HG02938 (cell line): ENCODE measurements around the gene MID1.

ENCODE experiments used
- ATAC-seq: cut with Tn5 transposase; IDR thresholded peaks from one replicate; pipeline ENCODE4 v1.9.1; 2021; ENCODE audit warnings: mild to moderate bottlenecking, moderate library complexity; ENCODE audit not compliant: unreplicated experiment

MID1 gene

DNA sequence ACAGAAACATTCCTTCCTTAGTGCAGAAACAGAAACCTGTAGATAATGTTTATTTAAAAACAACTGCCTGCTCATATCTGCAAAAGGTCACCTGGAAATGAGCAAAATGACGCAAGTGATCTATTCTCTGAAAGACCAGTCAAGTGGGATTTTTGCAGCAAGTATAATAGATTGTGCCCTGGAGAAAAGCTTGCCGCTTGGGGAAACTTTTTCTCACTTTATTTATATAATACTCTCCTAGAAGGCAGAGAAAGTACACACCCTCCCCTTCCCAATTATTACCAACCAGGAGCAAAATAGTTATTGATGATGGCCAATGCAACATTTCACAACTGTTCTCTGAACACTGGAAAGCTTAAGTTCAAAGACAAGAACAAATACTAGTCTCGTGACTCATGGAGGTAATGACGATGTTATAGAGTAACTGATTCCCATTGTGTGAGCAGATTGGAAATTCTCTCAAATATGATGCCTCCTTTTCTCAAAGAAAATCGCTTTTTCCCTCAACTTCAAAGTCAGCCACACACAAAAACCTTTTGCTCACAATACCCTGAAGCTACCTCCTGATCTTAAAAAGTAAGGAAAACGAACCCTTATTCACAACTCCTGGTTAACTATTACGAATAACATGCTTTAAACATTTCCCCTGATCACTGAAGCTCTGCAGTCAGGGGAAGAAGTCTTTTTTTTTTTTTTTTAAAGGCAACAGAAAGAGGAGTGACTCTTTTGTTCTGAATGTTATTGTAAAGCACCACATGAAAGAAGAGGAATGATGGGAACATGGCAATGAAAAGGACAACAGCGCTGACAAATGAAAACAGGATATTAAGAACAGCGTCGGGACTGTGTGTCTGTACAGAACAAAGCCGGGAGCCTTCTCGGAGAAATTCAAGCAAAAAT lies 41.0 kb downstream of the MID1 start:
- no peak for ATAC-seq

DNA sequence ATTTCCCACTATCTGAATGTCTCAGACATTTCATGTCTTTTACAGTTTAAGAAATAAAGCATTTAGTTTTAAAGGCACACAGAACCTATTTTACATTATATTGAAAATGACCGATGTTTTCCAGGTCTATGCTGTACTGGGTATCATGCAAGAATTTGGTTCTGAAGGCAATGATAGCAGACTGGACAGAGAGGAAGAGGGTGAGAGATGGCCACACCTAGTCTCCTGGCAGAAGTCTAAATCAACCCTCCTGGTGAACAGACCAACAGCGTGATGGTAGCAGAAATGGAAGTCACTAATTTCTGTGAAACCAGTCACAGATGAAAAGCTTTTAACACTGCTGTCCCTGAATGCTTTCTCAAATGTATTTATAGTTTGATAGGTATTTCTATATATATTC lies 41.9 kb downstream of the MID1 start:
- no peak for ATAC-seq

DNA sequence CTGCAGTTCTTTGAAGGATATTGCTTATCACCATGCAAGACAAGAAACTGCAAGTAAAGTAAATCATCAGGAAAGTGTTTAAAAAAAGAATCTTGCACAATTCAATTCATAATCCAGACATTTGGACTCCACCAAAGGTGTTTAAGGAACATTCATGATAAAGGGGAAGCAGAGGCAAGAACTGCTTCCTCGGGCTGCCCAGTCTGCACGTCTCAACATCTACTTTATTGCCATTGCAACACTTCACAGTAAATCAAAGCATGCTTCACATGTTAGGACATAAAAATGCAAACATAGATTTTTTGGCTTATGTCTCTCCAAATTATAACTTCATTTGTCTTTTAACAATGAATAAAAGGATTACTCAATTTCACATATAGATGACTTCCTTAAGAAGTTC lies 42.5 kb downstream of the MID1 start:
- ATAC-seq, result no peak

DNA sequence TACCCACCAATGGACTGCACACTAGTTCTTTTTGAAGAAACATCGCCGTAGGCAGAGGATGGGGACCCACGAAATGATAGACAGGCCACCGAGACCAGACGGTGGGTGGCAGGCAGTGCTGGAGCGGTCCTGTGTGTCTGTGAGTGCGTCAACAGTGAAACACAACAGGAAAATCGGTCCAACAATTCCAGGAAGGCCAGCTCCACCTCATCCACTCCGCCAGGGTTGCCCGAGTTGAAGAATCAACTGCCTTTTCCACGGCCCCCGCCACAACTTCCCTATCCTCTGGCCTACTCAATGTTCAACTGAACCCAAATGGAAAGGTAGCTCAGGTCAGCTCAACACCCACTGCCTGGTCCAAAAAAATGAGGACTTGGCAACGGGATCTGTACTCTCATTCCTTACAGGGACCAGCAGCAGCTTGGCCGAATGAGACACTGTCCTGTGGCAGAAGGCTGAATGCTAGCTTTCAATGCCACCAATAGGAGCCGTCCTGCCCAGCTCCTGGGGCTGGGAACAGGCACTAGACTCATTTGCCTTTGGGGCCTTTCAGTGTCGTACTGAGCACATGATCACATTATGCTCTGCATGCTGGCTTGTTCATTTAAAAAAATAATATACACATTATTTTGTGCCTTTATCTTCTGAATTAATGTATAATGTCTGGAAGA lies 43.5 kb downstream of the MID1 start:
- no peak for ATAC-seq

DNA sequence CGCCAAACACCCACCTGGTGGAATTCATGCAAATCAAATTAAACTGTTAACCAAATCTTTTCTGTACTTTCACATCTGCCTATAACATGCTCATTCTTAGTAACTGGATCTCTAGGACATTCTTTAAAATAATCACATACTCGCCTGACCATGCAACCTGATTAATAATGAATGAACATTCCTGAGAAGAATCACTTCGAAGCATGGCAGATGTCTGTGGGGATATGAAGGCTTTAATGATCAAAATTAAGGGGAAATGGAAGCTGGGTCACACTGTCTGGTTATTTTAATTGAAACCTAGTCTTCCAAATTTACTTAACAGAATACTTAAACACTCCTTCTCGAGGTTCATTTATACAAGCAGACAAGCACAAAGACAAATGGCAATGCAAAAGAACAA lies 44.2 kb downstream of the MID1 start:
- ATAC-seq, result no peak

DNA sequence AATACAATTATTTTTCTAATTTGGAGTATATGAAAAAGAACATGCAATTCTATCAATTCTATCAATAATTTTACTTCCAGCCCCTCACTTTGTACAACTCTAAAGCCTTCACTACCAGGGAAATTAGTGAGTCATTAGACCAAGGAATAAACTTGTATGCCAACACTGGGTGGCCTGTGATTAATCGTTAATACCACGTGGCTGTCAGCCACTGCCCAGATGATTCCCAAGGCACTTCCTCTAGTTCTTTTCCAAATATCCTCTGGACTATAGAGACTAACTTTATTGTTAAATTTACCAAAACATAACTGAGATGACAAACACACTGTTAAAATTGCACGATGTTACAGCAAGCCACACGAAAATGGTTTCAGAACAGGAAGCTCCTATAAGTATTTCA lies 45.7 kb downstream of the MID1 start:
- ATAC-seq, result no peak

DNA sequence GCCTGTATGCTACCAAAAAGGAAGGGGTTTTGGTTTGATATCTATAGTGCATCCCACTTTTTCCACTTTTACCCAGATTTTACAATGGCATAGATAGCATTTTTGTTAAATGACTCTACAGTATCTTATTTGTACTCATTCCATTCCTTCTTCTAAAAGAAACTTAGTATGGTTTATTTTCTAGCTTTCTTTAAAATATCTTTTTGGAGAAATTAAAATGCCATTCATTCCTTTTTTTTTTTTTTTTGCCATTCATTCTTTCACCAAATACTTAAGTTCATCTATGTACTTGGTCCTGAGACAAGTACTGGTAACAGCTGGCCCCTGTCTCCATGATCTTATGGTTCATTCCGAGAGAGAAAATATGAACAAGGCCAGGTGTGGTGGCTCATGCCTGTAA lies 49.1 kb downstream of the MID1 start:
- no peak for ATAC-seq

DNA sequence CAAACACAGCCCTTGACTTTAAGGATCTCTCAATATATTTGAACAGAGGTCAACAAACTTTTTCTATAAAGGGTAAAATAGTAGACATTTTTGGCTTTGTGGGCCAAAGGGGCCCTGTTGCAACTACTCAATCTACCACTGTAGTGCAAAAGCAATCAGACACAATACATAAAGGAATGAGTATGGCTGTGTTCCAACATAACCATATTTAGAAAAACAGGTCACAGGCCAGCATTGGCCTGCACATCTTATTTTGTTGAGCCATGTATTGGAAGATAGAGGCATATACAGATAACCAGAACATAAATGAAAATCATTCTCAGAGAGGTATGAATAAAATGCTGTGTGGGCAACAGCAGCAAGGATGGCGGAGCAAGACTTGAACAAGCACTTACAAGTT lies 49.8 kb downstream of the MID1 start:
- ATAC-seq, result no peak

DNA sequence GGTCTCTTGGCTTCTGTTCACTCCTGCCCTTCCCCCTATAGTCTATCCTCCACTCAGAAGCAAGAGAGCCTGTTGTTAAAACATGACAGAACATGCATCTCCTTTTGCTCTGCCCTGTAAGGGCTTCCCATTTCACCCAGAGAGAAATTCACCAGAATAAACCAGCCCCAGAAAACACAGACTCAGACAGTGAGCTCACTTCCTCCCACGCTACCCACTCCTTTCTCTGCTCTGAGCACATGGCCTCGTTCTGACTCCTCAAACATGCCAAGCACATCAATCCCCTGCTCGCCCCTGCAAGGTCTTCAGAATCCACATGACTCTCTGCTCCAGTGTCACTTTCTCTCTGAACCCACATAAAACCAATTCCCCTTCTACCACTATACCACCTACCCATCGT lies 50.4 kb downstream of the MID1 start:
- no peak for ATAC-seq

DNA sequence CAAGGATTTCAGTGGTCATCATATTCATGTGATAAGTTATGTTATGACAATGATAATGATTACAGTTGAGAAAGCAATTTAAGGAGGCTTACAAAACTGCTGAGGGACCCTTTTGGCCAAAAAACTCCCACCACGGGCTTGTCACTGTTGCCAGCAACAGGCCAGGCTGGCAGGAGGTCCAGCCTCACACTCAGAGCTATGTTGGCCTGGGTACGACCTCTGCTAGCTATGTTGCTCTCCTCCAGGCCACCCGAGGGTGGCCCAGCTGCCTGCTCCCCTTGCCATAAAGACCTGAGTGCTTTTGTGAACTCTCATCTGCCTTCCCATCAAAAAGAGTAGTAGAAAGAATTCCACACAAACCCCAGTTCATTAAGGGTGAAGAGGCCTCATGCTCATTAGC lies 52.0 kb downstream of the MID1 start:
- no peak for ATAC-seq

DNA sequence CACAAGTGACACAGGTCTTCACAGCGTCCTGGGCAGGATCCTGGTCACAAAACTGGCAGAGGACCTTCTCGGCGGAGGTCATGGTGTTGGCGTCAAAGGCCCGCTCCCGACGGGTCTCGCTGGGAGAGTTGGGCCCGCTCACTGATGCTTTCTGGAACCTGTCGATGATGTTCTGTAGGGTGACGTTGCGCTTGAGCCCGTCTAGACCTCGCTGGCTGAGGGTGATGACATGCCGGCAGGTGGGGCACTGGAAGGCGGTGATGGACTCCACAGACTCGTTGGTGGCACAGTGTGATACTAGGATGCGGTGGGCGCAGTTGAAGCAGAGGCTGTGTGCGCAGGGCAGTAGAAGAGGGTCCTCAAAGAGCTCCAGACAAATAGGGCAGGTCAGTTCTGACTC lies 53.2 kb downstream of the MID1 start:
- no peak for ATAC-seq

DNA sequence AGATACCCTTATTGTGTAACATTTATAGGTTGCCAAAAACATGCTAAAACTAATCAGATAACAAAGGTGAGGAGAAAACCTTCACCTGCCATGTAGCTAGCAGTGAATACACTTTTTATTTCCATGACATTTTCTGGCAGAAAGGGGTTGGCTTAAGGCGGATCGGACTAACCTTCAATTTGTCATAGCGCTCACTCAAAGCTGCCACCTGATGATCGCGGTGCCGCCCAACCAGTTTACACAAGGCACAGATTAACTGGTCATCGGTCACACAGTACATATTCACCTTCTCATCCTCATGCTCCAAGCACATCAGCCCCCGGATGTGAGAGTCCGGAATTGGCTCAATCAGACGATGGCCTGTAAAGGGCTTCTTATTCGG lies 53.7 kb downstream of the MID1 start:
- ATAC-seq, result no peak

DNA sequence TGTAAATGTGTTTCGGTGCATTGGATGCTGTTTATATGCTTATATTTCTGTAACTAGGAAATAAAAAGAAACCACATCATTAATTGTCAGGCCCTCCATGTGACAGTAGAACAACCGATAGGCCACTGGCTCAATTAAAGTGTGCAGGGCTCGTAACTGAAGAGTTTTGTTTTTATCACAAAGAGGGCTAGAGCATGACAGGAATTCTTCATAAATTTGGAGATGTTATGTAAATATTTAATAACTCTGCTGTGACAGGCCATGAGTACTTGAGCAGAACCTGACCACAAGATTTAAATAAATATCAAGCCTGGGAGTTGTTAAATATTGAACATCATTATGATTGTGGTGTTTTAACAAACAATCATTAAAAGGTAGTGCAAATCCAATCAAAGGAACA lies 55.9 kb downstream of the MID1 start:
- ATAC-seq, result no peak

DNA sequence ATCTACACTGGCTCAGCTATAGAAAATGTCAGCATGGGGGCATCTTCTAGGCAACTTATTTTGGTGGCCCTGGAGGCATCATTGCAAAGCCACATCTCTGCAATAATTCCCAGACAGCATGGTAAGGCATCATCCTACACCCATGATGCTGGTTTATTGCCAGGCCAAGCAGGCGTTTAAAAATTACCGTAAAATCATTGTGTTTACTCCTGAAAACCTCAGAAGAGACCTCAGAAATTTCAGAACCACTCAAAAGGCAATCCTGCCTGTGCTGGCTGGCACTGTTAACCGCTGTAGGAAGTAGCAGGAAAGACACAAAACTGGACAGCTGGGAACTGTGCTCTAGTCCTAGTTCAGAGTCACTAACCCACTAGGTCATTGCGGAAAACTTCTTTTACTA lies 63.2 kb downstream of the MID1 start:
- ATAC-seq, result no peak

DNA sequence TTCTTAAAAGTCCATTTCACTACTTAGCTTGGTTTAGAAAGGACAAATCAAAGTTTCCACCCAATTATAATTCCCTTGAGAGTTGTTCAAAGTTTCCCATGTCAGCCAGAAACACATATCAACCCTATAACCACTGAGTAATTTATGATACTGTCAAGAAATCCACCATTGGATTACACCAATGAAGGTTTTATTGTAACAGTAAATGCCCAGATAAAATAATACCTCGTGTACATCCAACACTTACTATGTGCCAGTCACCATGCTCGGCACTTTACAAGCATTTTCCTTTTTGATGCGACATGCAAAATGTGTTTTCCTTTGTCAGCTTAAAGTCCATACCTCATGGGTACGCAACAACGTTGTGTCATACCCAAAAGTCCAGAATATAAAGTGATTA lies 64.0 kb downstream of the MID1 start:
- ATAC-seq, result no peak

DNA sequence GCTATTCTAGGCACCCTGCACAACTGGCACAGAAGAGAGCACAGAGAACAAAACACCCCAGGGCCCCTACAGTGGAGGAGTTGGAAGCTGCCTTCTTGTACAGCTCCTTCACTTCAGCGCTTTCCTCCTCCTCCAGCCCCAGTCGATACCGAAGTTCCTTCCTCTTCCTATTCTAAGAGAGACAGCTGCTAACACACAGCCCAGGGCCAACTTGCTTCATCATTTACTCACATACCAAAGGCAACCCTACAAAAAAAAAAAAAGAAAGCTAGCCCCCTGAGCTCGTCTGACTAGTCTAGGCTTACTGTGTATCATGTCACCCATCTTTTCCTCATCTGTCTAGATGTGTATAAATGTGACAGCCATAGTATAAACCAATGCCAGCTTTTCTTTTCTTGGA lies 64.5 kb downstream of the MID1 start:
- ATAC-seq, result no peak

DNA sequence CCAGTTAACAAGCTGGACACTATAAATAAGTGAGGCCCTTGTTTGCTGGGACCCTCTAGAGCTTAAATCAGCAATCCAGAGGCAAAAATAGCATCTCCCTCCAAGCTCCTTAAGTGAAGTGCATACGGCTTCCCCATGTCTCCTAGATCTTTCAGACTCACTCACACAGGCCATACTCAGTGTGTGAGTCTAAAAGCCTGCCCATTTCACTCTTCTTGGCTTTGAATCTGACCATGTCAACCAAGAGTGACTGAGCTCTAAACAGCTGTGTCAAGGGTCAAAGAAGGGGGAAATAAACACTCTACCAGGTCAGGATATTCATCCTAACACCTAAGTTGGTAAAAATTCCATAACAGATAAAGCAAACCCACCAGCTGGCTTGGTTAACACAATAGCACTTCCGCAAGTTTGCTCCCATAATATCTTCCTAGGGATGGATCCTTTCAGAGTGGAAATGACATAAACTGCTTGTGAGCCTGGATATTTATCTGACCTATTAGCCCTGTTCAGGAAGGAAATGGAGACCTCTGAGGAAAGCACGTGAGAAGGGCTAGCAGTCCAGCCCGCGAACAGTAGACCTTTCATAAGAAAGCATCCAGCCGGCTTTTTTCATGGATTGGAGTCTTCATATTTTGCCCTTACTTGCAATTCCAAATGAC lies 65.6 kb downstream of the MID1 start:
- no peak for ATAC-seq

DNA sequence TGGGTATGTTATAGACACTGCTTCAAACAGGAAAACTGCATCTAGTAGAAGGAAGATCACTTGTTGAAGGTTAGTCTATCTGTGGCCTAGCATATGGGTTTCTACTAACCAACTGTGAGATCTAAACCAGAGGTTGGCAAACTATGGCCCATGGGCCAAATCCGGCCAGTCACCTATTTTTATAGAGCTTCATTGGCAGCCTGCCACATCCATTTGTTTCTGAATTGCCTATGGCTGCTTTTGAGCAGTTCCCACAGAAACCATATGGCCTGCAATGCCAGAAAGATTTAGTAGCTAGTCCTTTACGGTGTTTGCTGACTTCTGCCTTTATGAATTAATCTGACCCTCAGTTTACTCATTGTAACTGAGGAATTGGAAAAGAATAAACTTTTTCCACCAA lies 71.1 kb downstream of the MID1 start:
- no peak for ATAC-seq

DNA sequence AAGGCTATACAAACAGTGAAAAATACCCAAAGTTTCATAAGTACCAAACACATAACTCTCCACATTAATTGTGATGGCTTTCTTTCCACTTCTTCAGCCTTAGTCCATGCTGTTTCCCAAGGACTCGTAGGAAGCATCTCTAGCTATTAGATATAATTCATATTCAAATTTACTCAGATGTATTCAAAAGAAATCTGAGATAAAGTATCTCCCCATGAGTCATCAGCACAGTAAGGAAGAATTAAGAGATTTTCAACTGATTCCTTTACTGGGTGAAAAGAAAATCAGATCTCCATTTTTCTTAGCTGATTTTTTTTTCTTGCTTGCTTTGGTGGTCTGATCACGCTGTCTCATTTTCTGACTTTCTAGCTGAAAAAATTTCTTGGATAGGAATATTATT lies 71.7 kb downstream of the MID1 start:
- no peak for ATAC-seq

DNA sequence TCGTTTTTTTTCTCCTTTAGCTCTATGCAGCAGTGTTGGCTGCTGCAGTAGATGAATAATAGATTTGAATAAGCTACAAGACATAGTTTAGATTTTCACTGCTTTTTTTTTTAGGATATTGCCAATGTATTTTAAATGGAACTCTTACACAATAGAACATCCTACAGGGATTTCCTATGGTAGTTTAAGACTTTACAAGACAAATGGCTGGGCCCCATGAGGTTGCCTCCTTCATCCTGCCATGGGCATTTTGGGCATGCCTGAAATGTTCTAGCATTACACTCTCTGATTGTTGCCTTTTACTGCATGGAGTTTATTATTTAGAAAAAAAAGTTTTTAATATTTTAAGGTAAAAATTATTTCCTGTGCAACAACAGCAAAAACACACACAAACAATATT lies 74.5 kb downstream of the MID1 start:
- no peak for ATAC-seq

DNA sequence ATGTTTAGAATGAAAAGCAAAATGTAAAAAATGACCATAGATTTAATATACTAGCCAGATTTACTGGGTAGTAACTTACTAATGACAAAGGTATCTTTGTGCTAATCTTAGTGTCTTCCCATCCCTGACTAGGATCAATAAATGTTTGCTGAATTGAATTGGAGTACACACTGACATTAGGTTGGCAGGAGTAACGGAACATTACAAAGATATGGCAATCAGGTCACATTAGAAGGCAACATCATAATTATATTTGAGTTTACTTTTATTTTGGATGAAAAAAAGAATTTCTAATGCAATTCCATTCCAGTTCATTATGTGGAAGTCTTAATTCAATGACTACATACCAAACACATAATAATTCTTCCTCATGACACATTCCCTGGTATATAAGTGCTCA lies 77.8 kb downstream of the MID1 start:
- ATAC-seq, result no peak

DNA sequence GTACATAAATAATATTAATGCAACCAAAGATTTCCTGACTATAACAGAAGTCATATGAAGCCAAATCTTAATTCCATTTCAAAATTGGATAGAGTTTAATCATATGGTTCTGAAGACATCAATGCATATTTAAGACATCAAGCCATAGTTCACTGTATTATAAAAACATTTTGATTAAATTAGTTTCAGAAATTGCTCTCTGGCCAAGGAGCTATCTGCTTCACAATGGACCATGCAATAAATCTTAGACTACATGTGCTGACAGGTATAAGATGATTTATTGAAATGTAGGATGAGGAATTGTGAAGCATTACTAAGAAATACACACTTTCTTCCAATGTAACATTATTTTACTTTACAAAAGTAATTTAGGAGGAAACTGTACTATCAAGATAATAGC lies 81.6 kb downstream of the MID1 start:
- no peak for ATAC-seq
